Mesendoderm (in vitro differentiated cells): ENCODE data around the gene QPRT.
"Not testable (repeated sequence)": the region's sequence is repeated elsewhere in the genome, so short reads cannot be mapped to it uniquely, and the experiment has no call there.

Source experiments
- DNase-seq: peaks from one replicate; pipeline ENCODE4 v3.0.0; 2013
- H2AK5ac ChIP-seq: 2 replicates; pipeline ENCODE4 v1.6.1; 2013; ENCODE audit warnings: low read length, inconsistent platforms
- H2BK120ac ChIP-seq: 2 replicates; pipeline ENCODE4 v1.6.1; 2013; ENCODE audit warnings: low read depth, mild to moderate bottlenecking, low read length, moderate library complexity, mixed read lengths
- H2BK15ac ChIP-seq: replicated peaks from 2 replicates; pipeline ENCODE4 v1.6.1; 2013; ENCODE audit warnings: low read depth, mild to moderate bottlenecking, moderate library complexity
- H2BK5ac ChIP-seq: 2 replicates; pipeline ENCODE4 v1.6.1; 2013; ENCODE audit warnings: low read length, inconsistent platforms
- H3K18ac ChIP-seq: 2 replicates; pipeline ENCODE4 v1.6.1; 2013; ENCODE audit warnings: mild to moderate bottlenecking, low read length, mixed read lengths
- H3K23ac ChIP-seq: one replicate; pipeline ENCODE4 v1.6.1; 2013; ENCODE audit warnings: low read length
- H3K27ac ChIP-seq: 2 replicates; pipeline ENCODE4 v1.5.1; 2013; ENCODE audit warnings: low read depth, mild to moderate bottlenecking, inconsistent platforms, low read length, moderate library complexity
- H3K27me3 ChIP-seq: 2 replicates; pipeline ENCODE4 v1.6.1; 2013; ENCODE audit warnings: low read length, control low read depth, mild to moderate bottlenecking, inconsistent platforms; ENCODE audit not compliant: insufficient read depth, poor library complexity
- H3K36me3 ChIP-seq: 2 replicates; pipeline ENCODE4 v1.6.1; 2013; ENCODE audit warnings: low read length, inconsistent platforms; ENCODE audit not compliant: control insufficient read depth, insufficient read depth
- H3K4ac ChIP-seq: one replicate; pipeline ENCODE4 v1.6.1; 2013; ENCODE audit warnings: low read depth, mild to moderate bottlenecking, low read length, moderate library complexity
- H3K4me1 ChIP-seq: 2 replicates; pipeline ENCODE4 v1.6.1; 2013; ENCODE audit warnings: low read depth, low read length, inconsistent platforms; ENCODE audit not compliant: control insufficient read depth
- H3K4me2 ChIP-seq: 2 replicates; pipeline ENCODE4 v1.6.1; 2013; ENCODE audit warnings: low read length
- H3K4me3 ChIP-seq: 2 replicates; pipeline ENCODE4 v1.5.1; 2013; ENCODE audit warnings: mild to moderate bottlenecking, low read length
- H3K56ac ChIP-seq: one replicate; pipeline ENCODE4 v1.6.1; 2013; ENCODE audit warnings: low read length
- H3K79me1 ChIP-seq: 2 replicates; pipeline ENCODE4 v1.6.1; 2013; ENCODE audit warnings: low read length, inconsistent platforms
- H3K79me2 ChIP-seq: 2 replicates; pipeline ENCODE4 v1.6.1; 2013; ENCODE audit warnings: mild to moderate bottlenecking, low read length; ENCODE audit not compliant: control insufficient read depth, insufficient read depth
- H3K9ac ChIP-seq: 2 replicates; pipeline ENCODE4 v1.6.1; 2013; ENCODE audit warnings: low read length, inconsistent platforms
- H4K5ac ChIP-seq: one replicate; pipeline ENCODE4 v1.6.1; 2013; ENCODE audit warnings: low read length
- H4K8ac ChIP-seq: one replicate; pipeline ENCODE4 v1.6.1; 2013; ENCODE audit warnings: low read depth, mild to moderate bottlenecking, control low read depth, low read length, moderate library complexity
- WGBS: extraction: QIAGEN DNeasy Blood & Tissue Kit; methylation state at CpG from one replicate; pipeline ENCODE4 v1.1.7; 2013; ENCODE audit warnings: low lambda C conversion rate, missing lambda C conversion rate; ENCODE audit not compliant: insufficient coverage; ENCODE audit errors: extremely low coverage; 5-methylcytosine and 5-hydroxymethylcytosine counted together

QPRT gene

DNA sequence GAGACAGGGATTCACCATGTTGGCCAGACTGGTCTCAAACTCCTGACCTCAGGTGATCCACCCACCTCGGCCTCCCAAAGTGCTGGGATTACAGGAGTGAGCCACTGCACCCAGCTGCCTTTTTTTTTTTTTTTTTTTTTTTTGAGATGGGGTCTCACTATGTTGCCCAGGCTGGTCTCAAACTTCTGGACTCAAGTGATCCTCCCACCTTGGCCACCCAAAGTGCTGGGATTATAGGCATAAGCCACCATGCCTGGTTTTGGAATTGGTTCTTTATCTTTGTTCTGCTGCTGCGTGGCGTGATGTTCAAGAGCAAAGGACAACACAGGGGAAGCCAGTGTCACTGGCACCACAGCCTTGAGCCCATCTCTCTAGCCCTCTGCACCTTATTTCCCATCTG, 16.7 kb downstream of the QPRT start:
- not testable (repeated sequence) for H4K8ac ChIP-seq, H3K4me2 ChIP-seq, H2BK5ac ChIP-seq, H3K9ac ChIP-seq, H2BK15ac ChIP-seq, H2BK120ac ChIP-seq, H3K23ac ChIP-seq, H3K4me3 ChIP-seq, H3K79me2 ChIP-seq, H3K56ac ChIP-seq, H4K5ac ChIP-seq, H3K27me3 ChIP-seq, H3K4me1 ChIP-seq, H3K4ac ChIP-seq, H3K36me3 ChIP-seq, H2AK5ac ChIP-seq, H3K79me1 ChIP-seq, DNase-seq, H3K27ac ChIP-seq, H3K18ac ChIP-seq
- WGBS = no CpG with 5 or more reads among the region's 3 CpGs

DNA sequence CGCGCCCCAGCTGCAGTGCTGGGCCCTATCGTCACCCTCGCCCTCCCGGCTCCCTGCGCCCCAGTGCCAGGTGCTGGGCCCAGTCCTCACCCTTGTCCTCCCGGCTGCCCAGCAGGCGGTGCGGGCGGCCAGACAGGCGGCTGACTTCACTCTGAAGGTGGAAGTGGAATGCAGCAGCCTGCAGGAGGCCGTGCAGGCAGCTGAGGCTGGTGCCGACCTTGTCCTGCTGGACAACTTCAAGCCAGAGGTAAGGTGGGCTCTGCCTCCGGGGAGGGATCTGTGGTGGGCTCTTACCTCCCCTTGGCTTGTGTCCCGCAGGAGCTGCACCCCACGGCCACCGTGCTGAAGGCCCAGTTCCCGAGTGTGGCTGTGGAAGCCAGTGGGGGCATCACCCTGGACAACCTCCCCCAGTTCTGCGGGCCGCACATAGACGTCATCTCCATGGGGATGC, 17.9 kb downstream of the QPRT start:
- DNase-seq = no peak
- Histone ChIP-seq H3K27ac (no peak overlapping the region), H3K4me3 (no peak overlapping the region), H3K79me1 (no peaks in the 10 kb centered on the region), H4K5ac (no peak overlapping the region), H2BK5ac (no peak overlapping the region), H2BK15ac (no peak overlapping the region), H3K56ac (no peak overlapping the region), H3K79me2 (no peaks in the 10 kb centered on the region), H4K8ac (no peak overlapping the region), H3K4ac (no peak overlapping the region), H3K23ac (no peak overlapping the region), H2AK5ac (no peak overlapping the region), H3K18ac (no peak overlapping the region), H3K27me3 (no peaks in the 10 kb centered on the region), H3K4me1 (no peaks in the 10 kb centered on the region), H3K4me2 (no peak overlapping the region), H3K36me3 (peaks cover 3% of the 10 kb centered on the region), H3K9ac (no peak overlapping the region), H2BK120ac (no peak overlapping the region)
- no CpG with 5 or more reads among the region's 21 CpGs for WGBS

DNA sequence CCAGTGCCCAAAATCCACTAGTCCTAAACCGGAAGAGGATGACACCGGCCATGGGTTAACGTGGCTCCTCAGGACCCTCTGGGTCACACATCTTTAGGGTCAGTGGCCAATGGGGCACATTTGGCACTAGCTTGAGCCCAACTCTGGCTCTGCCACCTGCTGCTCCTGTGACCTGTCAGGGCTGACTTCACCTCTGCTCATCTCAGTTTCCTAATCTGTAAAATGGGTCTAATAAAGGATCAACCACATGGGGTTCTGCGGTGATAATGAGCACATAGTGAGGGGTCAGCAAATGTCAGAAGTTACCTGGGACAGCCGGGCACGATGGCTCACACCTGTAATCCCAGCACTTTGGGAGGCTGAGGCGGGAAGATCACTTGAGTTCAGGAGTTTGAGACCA, 18.4 kb downstream of the QPRT start:
- no CpG with 5 or more reads among the region's 7 CpGs for WGBS
- H4K5ac ChIP-seq = no peak overlapping the region
- no peak overlapping the region for H4K8ac ChIP-seq
- H3K4ac ChIP-seq = no peak overlapping the region
- H3K18ac ChIP-seq = no peak overlapping the region
- H2BK15ac ChIP-seq = no peak overlapping the region
- H2BK120ac ChIP-seq = no peak overlapping the region
- H2AK5ac ChIP-seq = no peak overlapping the region
- no peak for DNase-seq
- H3K79me2 ChIP-seq = no peaks in the 10 kb centered on the region
- no peak overlapping the region for H3K4me3 ChIP-seq
- H3K27ac ChIP-seq = no peak overlapping the region
- no peak overlapping the region for H3K56ac ChIP-seq
- no peak overlapping the region for H3K9ac ChIP-seq
- peaks cover 3% of the 10 kb centered on the region for H3K36me3 ChIP-seq
- H3K27me3 ChIP-seq = no peaks in the 10 kb centered on the region
- H3K4me2 ChIP-seq = no peak overlapping the region
- H3K79me1 ChIP-seq = no peaks in the 10 kb centered on the region
- no peaks in the 10 kb centered on the region for H3K4me1 ChIP-seq
- no peak overlapping the region for H2BK5ac ChIP-seq
- H3K23ac ChIP-seq = no peak overlapping the region

DNA sequence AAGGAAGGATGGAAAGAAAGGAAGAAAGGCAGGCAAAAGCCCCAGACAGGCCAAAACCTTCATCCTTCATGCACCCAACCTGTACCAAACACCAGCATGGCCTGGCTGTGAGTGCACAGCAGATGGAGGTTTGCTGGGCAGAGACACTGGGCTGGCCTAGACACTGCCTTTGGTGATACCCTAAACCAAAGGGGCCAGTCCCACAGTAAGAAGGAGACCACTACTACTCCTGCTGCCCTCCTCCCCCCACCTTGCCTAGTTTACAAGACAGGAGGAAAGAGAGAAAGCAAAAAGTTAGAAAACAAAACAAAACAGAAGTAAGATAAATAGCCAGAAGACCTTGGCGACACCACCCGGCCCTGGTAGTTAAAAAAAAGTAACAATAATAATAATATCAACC, 19.1 kb downstream of the QPRT start:
- Histone ChIP-seq H2AK5ac (no peak overlapping the region), H3K4me1 (no peaks in the 10 kb centered on the region), H2BK5ac (no peak overlapping the region), H3K27ac (no peak overlapping the region), H2BK120ac (no peak overlapping the region), H3K79me1 (no peaks in the 10 kb centered on the region), H4K8ac (no peak overlapping the region), H3K27me3 (no peaks in the 10 kb centered on the region), H2BK15ac (no peak overlapping the region), H4K5ac (no peak overlapping the region), H3K36me3 (peaks cover 3% of the 10 kb centered on the region), H3K4me2 (no peak overlapping the region), H3K9ac (no peak overlapping the region), H3K4me3 (no peak overlapping the region), H3K56ac (no peak overlapping the region), H3K4ac (no peak overlapping the region), H3K79me2 (no peaks in the 10 kb centered on the region), H3K18ac (no peak overlapping the region), H3K23ac (no peak overlapping the region)
- DNase-seq = no peak
- no CpG with 5 or more reads among the region's 2 CpGs for WGBS

DNA sequence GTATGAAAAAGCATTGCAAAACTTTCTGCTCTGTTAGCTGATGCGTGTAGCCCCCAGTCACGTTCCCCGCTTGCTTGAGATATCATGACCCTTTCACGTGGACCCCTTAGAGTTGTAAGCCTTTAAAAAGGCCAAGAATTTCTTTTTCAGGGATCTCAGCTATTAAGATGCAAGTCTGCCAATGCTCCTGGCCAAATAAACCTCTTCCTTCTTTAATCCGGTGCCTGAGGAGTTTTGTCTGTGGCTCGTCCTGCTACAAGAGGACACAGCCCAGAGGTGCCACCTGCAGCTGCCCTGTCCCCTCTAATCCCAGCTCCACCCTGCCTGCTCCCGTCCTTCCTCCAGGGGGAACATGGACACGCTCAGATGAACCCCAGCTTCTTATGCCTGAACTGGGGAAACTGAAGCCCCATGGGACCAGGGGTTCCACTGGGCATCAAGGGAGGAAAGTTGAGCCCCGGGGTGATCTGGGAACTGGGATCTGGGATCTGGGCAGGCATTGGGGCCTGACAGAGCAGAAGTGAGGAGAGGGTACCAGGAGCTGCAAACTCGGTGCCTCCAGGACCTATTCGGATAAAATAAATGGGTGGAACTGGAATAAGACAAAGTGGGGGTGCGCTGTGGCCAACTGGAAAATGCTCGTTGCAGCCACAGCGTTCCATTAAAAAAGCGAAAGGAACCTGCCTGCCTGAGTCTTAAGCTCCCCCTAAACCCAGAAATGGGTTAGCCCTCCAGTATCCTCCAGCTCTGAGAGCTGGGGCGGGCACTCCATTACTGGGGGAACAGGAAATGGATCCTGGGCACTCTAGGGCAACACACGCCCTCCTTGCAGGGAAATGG, 19.7 kb downstream of the QPRT start:
- Histone ChIP-seq H2BK120ac (no peak overlapping the region), H3K4me1 (no peaks in the 10 kb centered on the region), H3K79me2 (no peaks in the 10 kb centered on the region), H2BK5ac (no peak overlapping the region), H2BK15ac (no peak overlapping the region), H3K4me2 (no peak overlapping the region), H3K23ac (no peak overlapping the region), H4K8ac (no peak overlapping the region), H3K79me1 (no peaks in the 10 kb centered on the region), H3K36me3 (peaks cover 3% of the 10 kb centered on the region), H3K18ac (no peak overlapping the region), H3K4ac (no peak overlapping the region), H2AK5ac (no peak overlapping the region), H3K27me3 (no peaks in the 10 kb centered on the region), H4K5ac (no peak overlapping the region), H3K27ac (no peak overlapping the region), H3K4me3 (no peak overlapping the region), H3K9ac (no peak overlapping the region), H3K56ac (no peak overlapping the region)
- DNase-seq = no peak
- WGBS = no CpG with 5 or more reads among the region's 17 CpGs
